Vagina (tissue), 2 donors: ENCODE measurements around the gene DTL. TPM values are rescaled to one million over a fixed set of nuclear protein-coding genes. Genes with fewer than 3 reads are reported as not detected.
"Not testable (repeated sequence)": the region's sequence is repeated elsewhere in the genome, so short reads cannot be mapped to it uniquely, and the experiment has no call there.

Experiments
- DNase-seq, 2 donors: peaks; one replicate each; pipeline ENCODE4 v3.0.0-alpha.2; 2017; ENCODE audit errors: extremely low spot score in 2 of 2
- H3K27ac ChIP-seq: fragments of 200-600 bp; sonication (generic); one replicate; pipeline ENCODE4 v1.5.1; 2019
- H3K27me3 ChIP-seq: fragments of 200-600 bp; sonication (generic); one replicate; pipeline ENCODE4 v1.5.1; 2019
- H3K36me3 ChIP-seq, 2 donors: fragments of 200-600 bp; sonication (generic); one replicate each; pipeline ENCODE4 v1.5.1; 2017 to 2019
- H3K4me1 ChIP-seq: fragments of 200-600 bp; sonication (generic); one replicate; pipeline ENCODE4 v1.5.1; 2019
- H3K4me3 ChIP-seq, 2 donors: fragments of 200-600 bp; sonication (generic); 1 replicate in 1 of 2; 2 replicates in 1 of 2; pipeline ENCODE4 v1.5.1; 2016 to 2019
- H3K9me3 ChIP-seq: fragments of 200-600 bp; sonication (generic); one replicate; pipeline ENCODE4 v1.5.1; 2019
- POLR2A ChIP-seq, 2 donors: fragments of 450-650 bp; IDR thresholded peaks; one replicate each; pipeline ENCODE4 v1.6.1; 2017; ENCODE audit warnings: antibody characterized with exemption in 2 of 2, mild to moderate bottlenecking in 2 of 2, moderate library complexity in 2 of 2
- POLR2AphosphoS5 ChIP-seq, 2 donors: sonication (generic); formaldehyde crosslinking; IDR thresholded peaks; one replicate each; pipeline ENCODE4 v1.9.0; 2017; ENCODE audit warnings: antibody characterized with exemption in 2 of 2, mild to moderate bottlenecking in 2 of 2, low read depth in 1 of 2; ENCODE audit not compliant: insufficient read depth in 1 of 2
- intact Hi-C: fragments of 100-400 bp; cut with DNase I; formaldehyde crosslinking; loops from one replicate; pipeline ENCODE4 v1.15.1; 2023
- total RNA-seq: library from RNA; depleted of rRNA; stranded (reverse); fragments of >200 nt; gene quantifications from one replicate; pipeline ENCODE4 v1.2.3, GENCODE V29; 2016
- TF ChIP-seq, protein P1 (sequence below), 3 experiments: fragments of 450-650 bp in 2 of 3; fragments of 200-600 bp in 1 of 3; sonication (generic) in 1 of 3; IDR thresholded peaks; one replicate each; pipeline ENCODE4 v1.5.1; 2017 to 2019; ENCODE audit warnings: antibody characterized with exemption in 3 of 3, mild to moderate bottlenecking in 2 of 3, moderate library complexity in 2 of 3

The DTL gene
- total RNA-seq, 1 donor from 2014 or later = 7.4 TPM

DNA sequence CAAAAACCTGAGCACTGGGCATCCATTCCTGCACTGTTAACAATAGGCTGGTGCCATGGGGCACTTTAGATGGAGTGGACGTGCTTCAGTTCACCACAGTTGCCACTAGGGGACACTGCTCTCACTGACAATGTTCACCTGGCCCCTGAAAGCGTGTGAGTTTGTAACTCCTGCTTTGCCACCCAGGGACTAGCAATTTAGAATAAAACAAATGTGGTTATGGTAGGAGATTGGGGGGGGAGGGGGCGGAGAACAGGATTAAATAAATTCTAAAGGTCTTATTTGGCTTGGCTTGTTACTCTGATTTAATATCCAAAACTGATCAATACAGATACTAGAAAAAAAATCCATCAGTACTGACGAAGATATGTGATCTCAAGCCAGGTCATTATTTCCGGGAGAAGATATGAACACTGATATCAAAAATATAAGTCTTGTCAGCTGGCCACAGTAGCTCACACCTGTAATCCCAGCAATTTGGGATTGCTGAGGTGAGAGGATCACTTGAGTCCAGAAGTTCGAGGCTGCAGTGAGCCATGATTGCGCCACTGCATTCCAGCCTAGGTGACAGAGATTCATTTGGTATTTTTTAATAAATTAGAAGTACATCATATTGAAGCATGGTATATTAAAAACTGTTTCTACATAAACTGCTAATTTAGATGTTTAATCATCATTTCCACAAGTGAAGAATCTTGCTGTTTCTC lies 23.4 kb upstream of the DTL start:
- no peaks in the 10 kb centered on the region for H3K4me1 ChIP-seq
- H3K27me3 ChIP-seq = no peaks in the 10 kb centered on the region
- no peak overlapping the region for H3K4me3 ChIP-seq
- intact Hi-C loops = no loop called here
- peaks cover 0 to 5% of the 10 kb centered on the region in 2 donors for H3K36me3 ChIP-seq
- DNase-seq = no peak
- no peaks in the 10 kb centered on the region for H3K9me3 ChIP-seq
- no peak overlapping the region for H3K27ac ChIP-seq
- no peak for TF ChIP-seq POLR2AphosphoS5 (IDR thresholded peaks at IDR 0.05; ENCODE audit: insufficient read depth in 1 of 2, low read depth in 1 of 2)
- TF ChIP-seq, protein P1, sequence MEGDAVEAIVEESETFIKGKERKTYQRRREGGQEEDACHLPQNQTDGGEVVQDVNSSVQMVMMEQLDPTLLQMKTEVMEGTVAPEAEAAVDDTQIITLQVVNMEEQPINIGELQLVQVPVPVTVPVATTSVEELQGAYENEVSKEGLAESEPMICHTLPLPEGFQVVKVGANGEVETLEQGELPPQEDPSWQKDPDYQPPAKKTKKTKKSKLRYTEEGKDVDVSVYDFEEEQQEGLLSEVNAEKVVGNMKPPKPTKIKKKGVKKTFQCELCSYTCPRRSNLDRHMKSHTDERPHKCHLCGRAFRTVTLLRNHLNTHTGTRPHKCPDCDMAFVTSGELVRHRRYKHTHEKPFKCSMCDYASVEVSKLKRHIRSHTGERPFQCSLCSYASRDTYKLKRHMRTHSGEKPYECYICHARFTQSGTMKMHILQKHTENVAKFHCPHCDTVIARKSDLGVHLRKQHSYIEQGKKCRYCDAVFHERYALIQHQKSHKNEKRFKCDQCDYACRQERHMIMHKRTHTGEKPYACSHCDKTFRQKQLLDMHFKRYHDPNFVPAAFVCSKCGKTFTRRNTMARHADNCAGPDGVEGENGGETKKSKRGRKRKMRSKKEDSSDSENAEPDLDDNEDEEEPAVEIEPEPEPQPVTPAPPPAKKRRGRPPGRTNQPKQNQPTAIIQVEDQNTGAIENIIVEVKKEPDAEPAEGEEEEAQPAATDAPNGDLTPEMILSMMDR (IDR thresholded peaks at IDR 0.05) = peak; percentile 62 to 87 (median 76)

DNA sequence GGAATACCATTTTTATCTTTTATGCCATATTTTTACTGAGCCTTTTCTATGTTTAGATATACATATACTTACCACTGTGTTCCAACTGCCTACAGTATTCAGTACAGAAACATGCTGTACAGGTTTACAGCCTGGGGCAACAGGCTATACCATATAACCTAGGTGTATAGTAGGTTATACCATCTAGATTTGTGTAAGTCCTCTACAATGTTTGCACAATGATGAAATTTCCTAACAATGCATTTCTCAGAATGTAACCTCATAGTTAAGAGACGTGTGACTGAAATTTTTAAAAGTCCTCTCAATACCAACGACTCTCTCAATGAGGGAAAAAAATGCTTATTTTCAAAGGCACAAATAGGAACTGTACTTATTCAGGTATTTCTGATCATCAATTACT lies 21.9 kb upstream of the DTL start:
- H3K4me1 ChIP-seq = no peaks in the 10 kb centered on the region
- no peak overlapping the region for H3K27ac ChIP-seq
- no peaks in the 10 kb centered on the region for H3K27me3 ChIP-seq
- intact Hi-C loops = no loop called here
- no peak overlapping the region for H3K4me3 ChIP-seq
- TF ChIP-seq POLR2A (IDR thresholded peaks at IDR 0.05) (no peak), POLR2AphosphoS5 (IDR thresholded peaks at IDR 0.05; ENCODE audit: insufficient read depth in 1 of 2, low read depth in 1 of 2) (no peak)
- H3K36me3 ChIP-seq = no peaks in the 10 kb centered on the region
- no peaks in the 10 kb centered on the region for H3K9me3 ChIP-seq
- no peak for DNase-seq

DNA sequence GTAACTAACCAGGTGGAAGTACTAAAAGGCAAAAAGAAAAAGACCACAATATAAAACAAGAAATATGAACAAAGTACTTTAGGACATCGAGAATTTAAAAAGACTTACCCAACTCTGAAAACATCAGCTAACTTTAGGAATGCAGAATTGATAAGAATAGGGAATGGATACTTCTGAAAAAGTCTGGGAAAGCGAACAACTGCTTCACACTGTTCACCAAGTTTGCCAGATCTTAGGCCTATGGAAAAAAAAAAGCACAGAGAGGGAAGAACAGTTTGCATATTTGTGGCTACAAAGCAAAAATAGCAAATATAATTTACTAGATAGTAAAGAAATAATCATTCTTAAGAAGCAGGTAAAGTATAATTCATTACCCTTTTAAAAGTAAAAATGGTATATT lies 14.6 kb upstream of the DTL start:
- H3K9me3 ChIP-seq = no peaks in the 10 kb centered on the region
- H3K27ac ChIP-seq = no peak overlapping the region
- no peak for TF ChIP-seq POLR2A (IDR thresholded peaks at IDR 0.05)
- no peak for TF ChIP-seq POLR2AphosphoS5 (IDR thresholded peaks at IDR 0.05; ENCODE audit: insufficient read depth in 1 of 2, low read depth in 1 of 2)
- TF ChIP-seq, protein P1 (IDR thresholded peaks at IDR 0.05) = no peak
- intact Hi-C loops = no loop called here
- DNase-seq = no peak
- no peaks in the 10 kb centered on the region for H3K27me3 ChIP-seq
- H3K36me3 ChIP-seq = peaks cover 0 to 8% of the 10 kb centered on the region in 2 donors
- no peaks in the 10 kb centered on the region for H3K4me1 ChIP-seq
- no peak overlapping the region for H3K4me3 ChIP-seq

DNA sequence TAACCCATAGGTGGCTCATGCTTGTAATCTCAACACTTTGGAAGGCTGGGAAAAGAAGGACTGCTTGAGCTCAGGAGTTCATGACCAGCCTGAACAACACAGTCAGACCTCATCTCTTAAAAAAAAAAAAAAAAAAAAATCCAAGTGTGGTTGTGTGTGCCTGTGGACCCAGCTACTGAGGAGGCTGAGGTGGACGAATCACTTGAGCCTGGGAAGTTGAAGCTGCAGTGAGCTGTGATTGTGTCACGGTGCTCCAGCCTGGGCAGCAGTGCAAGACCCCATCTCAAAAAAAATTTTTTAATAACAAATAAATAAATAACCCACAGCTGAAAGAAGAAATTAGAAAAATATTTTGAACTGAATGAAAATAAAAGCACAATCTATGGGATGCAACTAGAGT lies 14.0 kb upstream of the DTL start:
- Histone ChIP-seq H3K4me3 (no peak overlapping the region), H3K4me1 (no peaks in the 10 kb centered on the region), H3K27ac (no peak overlapping the region), H3K36me3 (peaks cover 0 to 8% of the 10 kb centered on the region in 2 donors), H3K27me3 (no peaks in the 10 kb centered on the region), H3K9me3 (no peaks in the 10 kb centered on the region)
- TF ChIP-seq, protein P1 (IDR thresholded peaks at IDR 0.05) = no peak
- TF ChIP-seq POLR2AphosphoS5 (IDR thresholded peaks at IDR 0.05; ENCODE audit: insufficient read depth in 1 of 2, low read depth in 1 of 2) (no peak), POLR2A (IDR thresholded peaks at IDR 0.05) (no peak)
- intact Hi-C loops = no loop called here
- DNase-seq = no peak

DNA sequence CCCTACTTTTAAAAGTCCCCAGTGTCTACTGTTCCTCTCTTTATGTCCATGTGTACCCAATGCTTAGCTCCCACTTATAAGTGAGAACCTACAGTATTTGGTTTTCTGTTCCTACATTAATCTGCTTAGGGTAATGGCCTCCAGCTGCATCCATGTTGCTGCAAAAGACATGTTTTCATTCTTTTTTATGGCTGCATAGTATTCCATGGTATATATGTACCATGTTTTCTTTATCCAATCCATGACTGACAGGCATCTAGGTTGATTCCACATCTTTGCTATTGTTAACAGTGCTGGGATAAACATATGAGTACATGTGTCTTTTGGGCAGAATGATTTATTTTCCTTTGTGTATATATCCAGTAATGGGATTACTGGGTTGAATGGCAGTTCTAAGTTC lies 12.6 kb upstream of the DTL start:
- H3K4me3 ChIP-seq, H3K36me3 ChIP-seq, intact Hi-C loops, DNase-seq, H3K27ac ChIP-seq, H3K9me3 ChIP-seq, H3K27me3 ChIP-seq, H3K4me1 ChIP-seq: not testable (repeated sequence)

DNA sequence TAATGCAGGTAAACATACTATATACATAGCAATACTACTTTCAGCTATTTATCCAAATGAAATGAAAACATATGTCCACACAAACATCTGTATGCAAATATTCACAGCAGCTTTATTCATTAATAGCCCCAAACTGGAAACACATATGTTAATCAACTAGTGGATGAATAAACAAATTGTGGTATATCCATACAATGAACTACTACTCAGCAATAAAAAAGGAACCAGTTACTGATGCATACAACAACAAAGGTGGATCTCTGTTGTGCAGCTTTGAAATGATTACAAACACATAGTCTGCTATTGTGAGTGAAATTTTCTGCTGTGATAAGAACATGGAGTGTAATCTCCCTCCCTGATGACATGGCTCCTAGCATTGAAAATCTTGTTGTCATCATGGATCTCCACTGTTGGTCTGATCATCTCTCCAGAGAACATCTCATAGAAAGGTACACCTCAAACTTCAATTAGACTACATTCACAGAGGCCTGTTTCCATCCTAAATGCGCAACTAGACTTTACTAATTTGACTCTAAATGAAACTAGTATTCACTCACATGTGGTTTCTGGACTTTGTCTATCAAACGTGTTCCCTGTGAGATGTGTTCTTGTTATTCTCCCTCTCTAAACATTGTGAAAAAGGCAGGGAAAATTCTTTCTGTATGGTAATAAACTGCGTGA lies 10.9 kb upstream of the DTL start:
- no peaks in the 10 kb centered on the region for H3K4me1 ChIP-seq
- no peak overlapping the region for H3K4me3 ChIP-seq
- TF ChIP-seq, protein P1 (IDR thresholded peaks at IDR 0.05) = no peak
- TF ChIP-seq POLR2A (IDR thresholded peaks at IDR 0.05) = no peak
- no peak for TF ChIP-seq POLR2AphosphoS5 (IDR thresholded peaks at IDR 0.05; ENCODE audit: insufficient read depth in 1 of 2, low read depth in 1 of 2)
- DNase-seq = no peak
- H3K9me3 ChIP-seq = no peaks in the 10 kb centered on the region
- H3K27ac ChIP-seq = no peak overlapping the region
- H3K36me3 ChIP-seq = peaks cover 0 to 8% of the 10 kb centered on the region in 2 donors
- H3K27me3 ChIP-seq = no peaks in the 10 kb centered on the region
- intact Hi-C loops = no loop called here

DNA sequence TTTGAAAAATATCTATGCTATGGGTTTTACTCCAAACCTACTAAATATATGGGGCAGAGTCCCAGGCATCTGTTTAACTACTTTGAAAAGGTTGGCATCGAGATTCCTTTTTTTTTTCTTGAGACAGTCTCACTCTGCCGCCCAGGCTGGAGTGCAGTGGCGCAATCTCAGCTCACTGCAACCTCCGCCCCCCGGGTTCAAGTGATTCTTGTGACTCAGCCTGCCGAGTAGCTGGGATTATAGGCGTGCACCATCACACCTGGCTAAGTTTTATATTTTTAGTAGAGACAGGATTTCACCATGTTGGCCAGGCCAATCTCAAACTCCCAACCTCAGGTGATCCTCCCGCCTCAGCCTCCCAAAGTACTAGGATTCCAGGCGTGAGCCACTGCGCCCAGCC lies 7.8 kb upstream of the DTL start:
- H3K9me3 ChIP-seq, H3K4me3 ChIP-seq, DNase-seq, H3K36me3 ChIP-seq, H3K27ac ChIP-seq, H3K27me3 ChIP-seq, intact Hi-C loops: not testable (repeated sequence)
- peaks cover 22% of the 10 kb centered on the region for H3K4me1 ChIP-seq
